Measurements from ENCODE around the gene GTSE1. TPM values are rescaled to one million over a fixed set of nuclear protein-coding genes. Genes with fewer than 3 reads are reported as not detected.

Gene GTSE1
- polyA plus RNA-seq, 1 of the 3 experiments (the other 2 are of a cell fraction): 12.2 TPM

GRCh38 chr22:46377525-46378425 is 81.1 kb downstream of the GTSE1 start (continued):
- TF ChIP-seq REST (IDR thresholded peaks at IDR 0.05; ENCODE audit: low read depth, low read length) (no peak), MEF2A (IDR thresholded peaks at IDR 0.05; ENCODE audit: borderline replicate concordance, low read depth) (no peak)

- ChIA-PET POLR2A (no interaction called here), CTCF (interaction anchor here (3.0 to 3.4 kb wide), 2 partner anchors 11 to 164 kb away, joined by 12 read pairs; no protein-coding TSS in a partner anchor)
- Histone ChIP-seq H3K27me3 (ENCODE audit: insufficient read depth) (no peaks in the 10 kb centered on the region), H3K9me3 (no peaks in the 10 kb centered on the region; the same call in 1 of the 2 replicates), H2AFZ (ENCODE audit: low read depth) (no peak overlapping the region), H3K4me1 (ENCODE audit: control insufficient read depth in 1 of 2, insufficient read depth in 2 of 2, low read depth in 1 of 2, low read length in 1 of 2) (no peaks in the 10 kb centered on the region), H3K27ac (ENCODE audit: low read depth in 2 of 2, low read length in 1 of 2) (no peak overlapping the region), H3K36me3 (replicated peaks in 1 of 2; ENCODE audit: control insufficient read depth in 1 of 2, insufficient read depth in 2 of 2, low read length in 1 of 2) (peaks cover 0 to 5% of the 10 kb centered on the region in 2 experiments), H4K20me1 (ENCODE audit: insufficient read depth) (no peaks in the 10 kb centered on the region), H3K9ac (no peak overlapping the region), H3K9me2 (no peaks in the 10 kb centered on the region), H3K79me2 (ENCODE audit: insufficient read depth) (no peaks in the 10 kb centered on the region), H3K4me3 (ENCODE audit: low read depth in 2 of 2, low read length in 1 of 2) (no peak overlapping the region), H3F3A (replicated peaks; ENCODE audit: insufficient read depth) (no peaks in the 10 kb centered on the region), H3K4me2 (no peak overlapping the region)
- 83% methylated on average over 13 of the region's 22 CpGs for WGBS (ENCODE audit: low lambda C conversion rate)
- DNase-seq: no peak
- TF ChIP-seq ZBTB33 (IDR thresholded peaks at IDR 0.05; ENCODE audit: borderline replicate concordance, low read depth) (no peak), EZH2phosphoT487 (IDR thresholded peaks at IDR 0.05; ENCODE audit: borderline replicate concordance, low read depth) (no peak), MEF2A (IDR thresholded peaks at IDR 0.05; ENCODE audit: borderline replicate concordance, low read depth) (no peak), GABPA (IDR thresholded peaks at IDR 0.05; ENCODE audit: low read depth) (no peak), USF1 (IDR thresholded peaks at IDR 0.05; ENCODE audit: borderline replicate concordance, low read depth) (no peak)
These were observed 81.9 kb downstream of the GTSE1 start for GRCh38 chr22:46378426-46379065.
